Trophoblast cell (in vitro differentiated cells and primary cell): ENCODE results near the gene MAP3K4.
"Not testable (repeated sequence)": the region's sequence is repeated elsewhere in the genome, so short reads cannot be mapped to it uniquely, and the experiment has no call there.

ENCODE experiments used
- DNase-seq, 2 donors: peaks; one replicate each; pipeline ENCODE4 v3.0.0-alpha.2; 2016
- H2AFZ ChIP-seq: 2 replicates; pipeline ENCODE4 v1.6.1; 2013; ENCODE audit warnings: low read length, moderate library complexity, mild to moderate bottlenecking; ENCODE audit not compliant: insufficient read depth, poor library complexity
- H2AK5ac ChIP-seq: 2 replicates; pipeline ENCODE4 v1.6.1; 2013; ENCODE audit warnings: mild to moderate bottlenecking, low read length
- H2BK120ac ChIP-seq: 2 replicates; pipeline ENCODE4 v1.6.1; 2013; ENCODE audit warnings: low read length, mild to moderate bottlenecking, moderate library complexity; ENCODE audit not compliant: insufficient read depth, poor library complexity
- H2BK12ac ChIP-seq: 2 replicates; pipeline ENCODE4 v1.6.1; 2013; ENCODE audit warnings: mild to moderate bottlenecking, low read length, moderate library complexity
- H2BK5ac ChIP-seq: 2 replicates; pipeline ENCODE4 v1.6.1; 2013; ENCODE audit warnings: low read length, low read depth, moderate library complexity, mild to moderate bottlenecking; ENCODE audit not compliant: poor library complexity
- H3K14ac ChIP-seq: 2 replicates; pipeline ENCODE4 v1.6.1; 2013; ENCODE audit warnings: mild to moderate bottlenecking, low read length
- H3K18ac ChIP-seq: 2 replicates; pipeline ENCODE4 v1.6.1; 2013; ENCODE audit warnings: mild to moderate bottlenecking, low read length
- H3K23ac ChIP-seq: 2 replicates; pipeline ENCODE4 v1.6.1; 2013; ENCODE audit warnings: low read length
- H3K27ac ChIP-seq: 2 replicates; pipeline ENCODE4 v1.5.1; 2013; ENCODE audit warnings: low read depth, mild to moderate bottlenecking, inconsistent platforms, low read length, moderate library complexity
- H3K27me3 ChIP-seq: 2 replicates; pipeline ENCODE4 v1.6.1; 2013; ENCODE audit warnings: inconsistent platforms, mild to moderate bottlenecking, low read length, moderate library complexity; ENCODE audit not compliant: insufficient read depth
- H3K36me3 ChIP-seq, 2 experiments: 1 replicate in 1 of 2; 2 replicates in 1 of 2; pipeline ENCODE4 v1.6.1; 2013; ENCODE audit warnings: low read length in 2 of 2, mild to moderate bottlenecking in 2 of 2, moderate library complexity in 1 of 2; ENCODE audit not compliant: insufficient read depth in 2 of 2, control insufficient read depth in 1 of 2
- H3K4ac ChIP-seq: 2 replicates; pipeline ENCODE4 v1.6.1; 2013; ENCODE audit warnings: low read depth, mild to moderate bottlenecking, low read length, moderate library complexity
- H3K4me1 ChIP-seq, 2 experiments: 1 replicate in 1 of 2; 2 replicates in 1 of 2; pipeline ENCODE4 v1.6.1; 2013; ENCODE audit warnings: low read length in 2 of 2, mild to moderate bottlenecking in 2 of 2, moderate library complexity in 1 of 2; ENCODE audit not compliant: insufficient read depth in 2 of 2, control insufficient read depth in 1 of 2
- H3K4me2 ChIP-seq: 2 replicates; pipeline ENCODE4 v1.6.1; 2013; ENCODE audit warnings: inconsistent platforms, mild to moderate bottlenecking, low read length, moderate library complexity
- H3K4me3 ChIP-seq: 2 replicates; pipeline ENCODE4 v1.5.1; 2013; ENCODE audit warnings: mild to moderate bottlenecking, low read depth, low read length, inconsistent platforms
- H3K79me1 ChIP-seq: one replicate; pipeline ENCODE4 v1.6.1; 2013; ENCODE audit warnings: low read length
- H3K79me2 ChIP-seq: 2 replicates; pipeline ENCODE4 v1.6.1; 2013; ENCODE audit warnings: low read length, mild to moderate bottlenecking; ENCODE audit not compliant: control insufficient read depth, insufficient read depth, poor library complexity
- H3K9ac ChIP-seq: 2 replicates; pipeline ENCODE4 v1.6.1; 2013; ENCODE audit warnings: mild to moderate bottlenecking, low read length
- H3K9me3 ChIP-seq: 2 replicates; pipeline ENCODE4 v1.6.1; 2013; ENCODE audit warnings: low read depth, mild to moderate bottlenecking, control low read depth, inconsistent platforms, low read length; ENCODE audit not compliant: insufficient read depth
- H4K12ac ChIP-seq: 2 replicates; pipeline ENCODE4 v1.6.1; 2013; ENCODE audit warnings: low read depth, mild to moderate bottlenecking, low read length, moderate library complexity
- H4K8ac ChIP-seq: 2 replicates; pipeline ENCODE4 v1.6.1; 2013; ENCODE audit warnings: low read depth, mild to moderate bottlenecking, low read length, moderate library complexity
- H4K91ac ChIP-seq: one replicate; pipeline ENCODE4 v1.6.1; 2013; ENCODE audit warnings: low read depth, mild to moderate bottlenecking, low read length, moderate library complexity
- WGBS: extraction: QIAGEN DNeasy Blood & Tissue Kit; methylation state at CpG from one replicate; pipeline ENCODE4 v1.1.7; 2013; ENCODE audit warnings: missing lambda C conversion rate; ENCODE audit not compliant: insufficient read length, insufficient coverage; ENCODE audit errors: extremely low coverage; 5-methylcytosine and 5-hydroxymethylcytosine counted together

The MAP3K4 gene

GRCh38 chr6:161123319-161123718 lies 131.8 kb downstream of the MAP3K4 start:
- H3K27ac ChIP-seq, H2BK12ac ChIP-seq, H4K8ac ChIP-seq, H3K4ac ChIP-seq, H2BK120ac ChIP-seq, H2AK5ac ChIP-seq, H3K4me2 ChIP-seq, H4K91ac ChIP-seq, H3K9ac ChIP-seq, H3K4me3 ChIP-seq, H3K27me3 ChIP-seq, H2BK5ac ChIP-seq, H3K36me3 ChIP-seq, H3K14ac ChIP-seq, H4K12ac ChIP-seq, H2AFZ ChIP-seq, H3K4me1 ChIP-seq, DNase-seq, H3K18ac ChIP-seq, H3K79me1 ChIP-seq, H3K23ac ChIP-seq, H3K79me2 ChIP-seq, H3K9me3 ChIP-seq: not testable (repeated sequence)

GRCh38 chr6:161125591-161125990 lies 134.0 kb downstream of the MAP3K4 start:
- no peak overlapping the region for H4K12ac ChIP-seq
- H2AK5ac ChIP-seq: no peak overlapping the region
- H3K4me3 ChIP-seq: no peak overlapping the region
- no peak overlapping the region for H2BK12ac ChIP-seq
- H3K79me1 ChIP-seq: peaks cover 3% of the 10 kb centered on the region
- H3K9ac ChIP-seq: no peak overlapping the region
- H3K14ac ChIP-seq: no peak overlapping the region
- peaks cover 8% of the 10 kb centered on the region in 2 experiments for H3K4me1 ChIP-seq
- H2BK120ac ChIP-seq: no peak overlapping the region
- no peaks in the 10 kb centered on the region for H3K27me3 ChIP-seq
- H3K36me3 ChIP-seq: peaks cover 6 to 7% of the 10 kb centered on the region in 2 experiments
- no peak overlapping the region for H4K8ac ChIP-seq
- no peak overlapping the region for H3K4ac ChIP-seq
- H4K91ac ChIP-seq: no peak overlapping the region
- H3K18ac ChIP-seq: no peak overlapping the region
- H2AFZ ChIP-seq: no peak overlapping the region
- no peak overlapping the region for H3K27ac ChIP-seq
- DNase-seq: no peak
- WGBS: no CpG with 5 or more reads among the region's 2 CpGs
- no peak overlapping the region for H3K23ac ChIP-seq
- peaks cover 9% of the 10 kb centered on the region for H3K9me3 ChIP-seq
- no peaks in the 10 kb centered on the region for H3K79me2 ChIP-seq
- no peak overlapping the region for H2BK5ac ChIP-seq
- no peak overlapping the region for H3K4me2 ChIP-seq

- H3K9ac ChIP-seq: no peak overlapping the region
Measured at GRCh38 chr6:161127071-161127740, 135.6 kb downstream of the MAP3K4 start.

GRCh38 chr6:161128230-161128629 lies 136.7 kb downstream of the MAP3K4 start:
- H3K79me2 ChIP-seq: no peaks in the 10 kb centered on the region
- H3K4me2 ChIP-seq: no peak overlapping the region
- H2BK12ac ChIP-seq: no peak overlapping the region
- H3K27ac ChIP-seq: no peak overlapping the region
- WGBS: no CpG with 5 or more reads among the region's 2 CpGs
- H3K27me3 ChIP-seq: no peaks in the 10 kb centered on the region
- H3K18ac ChIP-seq: no peak overlapping the region
- no peak for DNase-seq
- H3K79me1 ChIP-seq: peaks cover 3% of the 10 kb centered on the region
- no peak overlapping the region for H3K4ac ChIP-seq
- H3K36me3 ChIP-seq: peaks cover 12 to 13% of the 10 kb centered on the region in 2 experiments
- no peak overlapping the region for H3K14ac ChIP-seq
- H4K91ac ChIP-seq: no peak overlapping the region
- no peak overlapping the region for H2BK120ac ChIP-seq
- H3K4me3 ChIP-seq: no peak overlapping the region
- peaks cover 8 to 9% of the 10 kb centered on the region in 2 experiments for H3K4me1 ChIP-seq
- peaks cover 7% of the 10 kb centered on the region for H3K9me3 ChIP-seq
- no peak overlapping the region for H4K12ac ChIP-seq
- H2BK5ac ChIP-seq: no peak overlapping the region
- H3K9ac ChIP-seq: no peak overlapping the region
- no peak overlapping the region for H3K23ac ChIP-seq
- no peak overlapping the region for H2AK5ac ChIP-seq
- no peak overlapping the region for H4K8ac ChIP-seq
- no peak overlapping the region for H2AFZ ChIP-seq

More at GRCh38 chr6:161127071-161127740, 135.6 kb downstream of the MAP3K4 start:
- Histone ChIP-seq H2BK120ac (peak overlapping the region; percentile 9), H3K27me3 (no peaks in the 10 kb centered on the region), H3K27ac (peak overlapping the region; percentile 54), H2AFZ (no peak overlapping the region), H3K9me3 (peaks cover 7% of the 10 kb centered on the region), H3K79me1 (peaks cover 3% of the 10 kb centered on the region), H3K4me1 (peaks cover 8 to 9% of the 10 kb centered on the region in 2 experiments), H3K4me3 (no peak overlapping the region), H4K91ac (peak overlapping the region; percentile 50), H3K18ac (peak overlapping the region; percentile 56), H3K79me2 (no peaks in the 10 kb centered on the region), H2BK5ac (peak overlapping the region; percentile 34), H2BK12ac (no peak overlapping the region), H3K4me2 (no peak overlapping the region), H3K14ac (no peak overlapping the region), H3K36me3 (peaks cover 7 to 9% of the 10 kb centered on the region in 2 experiments), H2AK5ac (no peak overlapping the region), H4K8ac (no peak overlapping the region), H4K12ac (no peak overlapping the region), H3K4ac (no peak overlapping the region), H3K23ac (no peak overlapping the region)
- WGBS: no CpG with 5 or more reads among the region's 7 CpGs
- peak in 1 of 2 donors; percentile 50 for DNase-seq
